HepG2 (cell line): ENCODE data around the gene CDX1.

Experiments
- DNMT1 ChIP-seq: sonication (generic); formaldehyde crosslinking; IDR thresholded peaks from 2 replicates; pipeline ENCODE4 v1.5.1; 2020; ENCODE audit warnings: mild to moderate bottlenecking, missing genetic modification reagents
- ERF ChIP-seq: IDR thresholded peaks from 2 replicates; pipeline ENCODE4 v1.6.1; 2018; ENCODE audit warnings: missing biosample characterization, missing genetic modification reagents
- ZFP36 ChIP-seq: fragments of 150-350 bp; IDR thresholded peaks from 2 replicates; pipeline ENCODE4 v1.6.1; 2018; ENCODE audit warnings: borderline replicate concordance, low read length, low read depth; ENCODE audit not compliant: partially characterized antibody
- ZFX ChIP-seq: sonication (generic); formaldehyde crosslinking; IDR thresholded peaks from 2 replicates; pipeline ENCODE4 v1.4.0; 2020; ENCODE audit warnings: mild to moderate bottlenecking, low read depth, missing genetic modification reagents, moderate library complexity
- TF ChIP-seq, protein P1 (sequence below), 2 experiments: fragments of 450-650 bp in 1 of 2; sonication (generic) in 1 of 2; formaldehyde crosslinking in 1 of 2; IDR thresholded peaks; 2 replicates each; pipeline versions ENCODE4 v1.6.1 to v1.8.0; 2016 to 2022; ENCODE audit warnings: antibody characterized with exemption in 1 of 2, mild to moderate bottlenecking in 1 of 2, missing genetic modification reagents in 1 of 2

DNA sequence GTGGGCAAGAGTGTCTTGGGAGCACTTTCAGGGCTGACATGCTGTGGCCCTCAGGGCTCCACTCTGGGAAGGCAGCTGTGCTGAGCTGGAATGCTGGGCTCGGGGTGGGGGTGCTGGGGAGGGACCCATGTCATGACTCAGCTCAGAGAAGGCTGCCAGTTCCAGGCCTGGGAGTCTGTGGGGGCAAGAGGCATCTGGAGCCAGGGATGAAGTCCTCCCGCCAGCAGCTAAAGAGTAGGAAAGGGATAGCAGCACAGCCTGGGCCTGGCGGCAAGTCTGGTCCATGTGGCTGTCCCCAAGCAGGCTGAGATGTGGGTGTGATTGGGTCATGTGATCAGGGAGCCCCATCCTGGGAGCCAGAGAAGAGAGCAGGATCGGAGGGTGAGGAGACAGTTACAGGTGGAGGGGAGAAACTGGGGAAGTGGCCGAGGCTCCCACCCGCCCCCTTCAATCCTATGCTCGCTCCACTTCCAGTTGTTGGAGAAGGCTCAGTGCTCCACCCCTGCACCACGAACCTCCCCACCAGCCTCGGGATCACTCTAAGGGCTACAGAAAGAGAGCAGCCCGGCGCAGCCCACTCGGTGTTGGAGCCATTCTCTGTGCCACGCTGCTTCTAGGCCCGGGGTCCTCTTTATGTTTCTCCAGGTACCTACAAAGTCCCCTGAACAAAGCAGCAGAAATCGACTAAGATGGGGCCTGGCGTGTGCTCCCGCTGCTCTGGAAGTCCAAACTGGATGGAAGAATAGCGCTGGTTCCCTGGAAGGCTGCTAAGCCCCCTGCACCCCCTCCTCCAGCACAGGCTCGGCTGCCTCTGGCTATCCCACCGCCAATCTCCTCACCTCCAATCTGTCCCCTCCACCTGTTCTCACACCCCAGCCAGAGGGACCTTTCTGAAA is 23.0 kb upstream of the CDX1 start:
- peak; percentile 17 for TF ChIP-seq ZFX (CRISPR knock-in tag)
- TF ChIP-seq ERF (CRISPR knock-in tag) = no peak
- TF ChIP-seq, protein P1, sequence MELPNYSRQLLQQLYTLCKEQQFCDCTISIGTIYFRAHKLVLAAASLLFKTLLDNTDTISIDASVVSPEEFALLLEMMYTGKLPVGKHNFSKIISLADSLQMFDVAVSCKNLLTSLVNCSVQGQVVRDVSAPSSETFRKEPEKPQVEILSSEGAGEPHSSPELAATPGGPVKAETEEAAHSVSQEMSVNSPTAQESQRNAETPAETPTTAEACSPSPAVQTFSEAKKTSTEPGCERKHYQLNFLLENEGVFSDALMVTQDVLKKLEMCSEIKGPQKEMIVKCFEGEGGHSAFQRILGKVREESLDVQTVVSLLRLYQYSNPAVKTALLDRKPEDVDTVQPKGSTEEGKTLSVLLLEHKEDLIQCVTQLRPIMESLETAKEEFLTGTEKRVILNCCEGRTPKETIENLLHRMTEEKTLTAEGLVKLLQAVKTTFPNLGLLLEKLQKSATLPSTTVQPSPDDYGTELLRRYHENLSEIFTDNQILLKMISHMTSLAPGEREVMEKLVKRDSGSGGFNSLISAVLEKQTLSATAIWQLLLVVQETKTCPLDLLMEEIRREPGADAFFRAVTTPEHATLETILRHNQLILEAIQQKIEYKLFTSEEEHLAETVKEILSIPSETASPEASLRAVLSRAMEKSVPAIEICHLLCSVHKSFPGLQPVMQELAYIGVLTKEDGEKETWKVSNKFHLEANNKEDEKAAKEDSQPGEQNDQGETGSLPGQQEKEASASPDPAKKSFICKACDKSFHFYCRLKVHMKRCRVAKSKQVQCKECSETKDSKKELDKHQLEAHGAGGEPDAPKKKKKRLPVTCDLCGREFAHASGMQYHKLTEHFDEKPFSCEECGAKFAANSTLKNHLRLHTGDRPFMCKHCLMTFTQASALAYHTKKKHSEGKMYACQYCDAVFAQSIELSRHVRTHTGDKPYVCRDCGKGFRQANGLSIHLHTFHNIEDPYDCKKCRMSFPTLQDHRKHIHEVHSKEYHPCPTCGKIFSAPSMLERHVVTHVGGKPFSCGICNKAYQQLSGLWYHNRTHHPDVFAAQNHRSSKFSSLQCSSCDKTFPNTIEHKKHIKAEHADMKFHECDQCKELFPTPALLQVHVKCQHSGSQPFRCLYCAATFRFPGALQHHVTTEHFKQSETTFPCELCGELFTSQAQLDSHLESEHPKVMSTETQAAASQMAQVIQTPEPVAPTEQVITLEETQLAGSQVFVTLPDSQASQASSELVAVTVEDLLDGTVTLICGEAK (IDR thresholded peaks at IDR 0.05) = no peak
- TF ChIP-seq, protein P1 (CRISPR knock-in tag; IDR thresholded peaks at IDR 0.05) = 0 out of 2 replicates have a peak, but pooled peaks have one; percentile 3
- no peak for TF ChIP-seq ZFP36
- no peak for TF ChIP-seq DNMT1 (CRISPR knock-in tag)
